Keratinocyte (primary cell): ENCODE measurements around the gene ANKS1A. TPM values are rescaled to one million over a fixed set of nuclear protein-coding genes. Genes with fewer than 3 reads are reported as not detected.

Source experiments
- DNase-seq: peaks from one replicate; pipeline ENCODE4 v3.0.0-alpha.2; 2011; ENCODE audit warnings: low read depth, missing footprints, low spot score
- FAIRE-seq: peaks from 2 replicates; lab custom pipeline; 2011; peaks lifted over from hg19 to GRCh38; lab: Jason Lieb, UNC
- H2AFZ ChIP-seq: 2 replicates; pipeline ENCODE4 v1.6.0; 2012; ENCODE audit warnings: low read length, control low read depth, inconsistent platforms; ENCODE audit not compliant: control insufficient read depth
- H3K27ac ChIP-seq: 2 replicates; pipeline ENCODE4 v1.5.1; 2011; ENCODE audit warnings: low read length; ENCODE audit not compliant: control insufficient read depth, insufficient read depth
- H3K27me3 ChIP-seq: 3 replicates; pipeline ENCODE4 v1.6.0; 2011; ENCODE audit warnings: low read length; ENCODE audit not compliant: control insufficient read depth, insufficient read depth; ENCODE audit errors: extremely low read depth
- H3K36me3 ChIP-seq, 2 experiments: 2 replicates in 1 of 2; 3 replicates in 1 of 2; pipeline ENCODE4 v1.5.1; 2011; ENCODE audit warnings: low read length in 2 of 2, mild to moderate bottlenecking in 1 of 2; ENCODE audit not compliant: control insufficient read depth in 2 of 2, insufficient read depth in 2 of 2; ENCODE audit errors: extremely low read depth in 1 of 2
- H3K4me1 ChIP-seq: 3 replicates; pipeline ENCODE4 v1.5.1; 2011; ENCODE audit warnings: low read length; ENCODE audit not compliant: control insufficient read depth, insufficient read depth; ENCODE audit errors: extremely low read depth
- H3K4me2 ChIP-seq: 3 replicates; pipeline ENCODE4 v1.6.0; 2011; ENCODE audit warnings: low read depth, low read length; ENCODE audit not compliant: control insufficient read depth, insufficient read depth; ENCODE audit errors: extremely low read depth
- H3K4me3 ChIP-seq, 3 experiments: fragments of 200-600 bp in 1 of 3; sonication (generic) in 1 of 3; 2 replicates in 2 of 3; 3 replicates in 1 of 3; pipeline ENCODE4 v1.5.1; 2011 to 2016; ENCODE audit warnings: low read length in 3 of 3, mild to moderate bottlenecking in 3 of 3, control low read depth in 2 of 3, inconsistent platforms in 1 of 3, low read depth in 1 of 3, mixed read lengths in 1 of 3, mixed run types in 1 of 3, moderate library complexity in 1 of 3; ENCODE audit not compliant: control insufficient read depth in 2 of 3, insufficient read depth in 2 of 3; ENCODE audit errors: extremely low read depth in 1 of 3
- H3K79me2 ChIP-seq: 2 replicates; pipeline ENCODE4 v1.6.0; 2012; ENCODE audit warnings: low read length; ENCODE audit not compliant: control insufficient read depth, insufficient read depth
- H3K9ac ChIP-seq: 3 replicates; pipeline ENCODE4 v1.6.0; 2011; ENCODE audit warnings: low read length; ENCODE audit not compliant: control insufficient read depth, insufficient read depth; ENCODE audit errors: extremely low read depth
- H3K9me1 ChIP-seq: 3 replicates; pipeline ENCODE4 v1.6.0; 2011; ENCODE audit warnings: low read length; ENCODE audit not compliant: control insufficient read depth, insufficient read depth; ENCODE audit errors: extremely low read depth
- H3K9me3 ChIP-seq: 2 replicates; pipeline ENCODE4 v1.5.1; 2012; ENCODE audit warnings: low read depth, low read length; ENCODE audit not compliant: control insufficient read depth
- H4K20me1 ChIP-seq: 3 replicates; pipeline ENCODE4 v1.6.0; 2011; ENCODE audit warnings: low read length; ENCODE audit not compliant: control insufficient read depth, insufficient read depth; ENCODE audit errors: extremely low read depth
- EZH2 ChIP-seq: IDR thresholded peaks from one replicate; pipeline ENCODE4 v1.6.1; 2012; ENCODE audit warnings: inconsistent platforms, mild to moderate bottlenecking, low read length, moderate library complexity
- dilution Hi-C: fragments of 300-500 bp; cut with MboI; formaldehyde crosslinking; loops from one replicate; pipeline ENCODE4 v1.7.0; 2020; ENCODE audit warnings: low sequenced_read_pairs; ENCODE audit not compliant: extremely low pct_ligation_motif_present
- polyA plus RNA-seq, 5 experiments: library from polyadenylated mRNA; depleted of rRNA in 3 of 5; stranded (reverse) in 3 of 5; stranded (forward) in 1 of 5; unstranded in 1 of 5; fragments of >200 nt; gene quantifications; 1 replicate in 1 of 5; 2 replicates in 3 of 5; 3 replicates in 1 of 5; pipeline versions ENCODE4 v1.2.1 to v1.2.3, GENCODE V29; 2011 to 2012; ENCODE audit warnings: missing spikeins in 2 of 5, low read depth in 1 of 5, low replicate concordance in 1 of 5
- TF ChIP-seq, protein P1 (sequence below), 3 experiments: IDR thresholded peaks in 1 of 3; conservative IDR thresholded peaks in 1 of 3; optimal IDR thresholded peaks in 1 of 3; 2 replicates in 2 of 3; 3 replicates in 1 of 3; pipeline versions ENCODE3 to v1.5.1; 2011; ENCODE audit warnings: low read length in 3 of 3, mild to moderate bottlenecking in 3 of 3, moderate library complexity in 2 of 3, control low read depth in 1 of 3, inconsistent platforms in 1 of 3; ENCODE audit not compliant: insufficient read depth in 2 of 3; ENCODE audit errors: extremely low read depth in 1 of 3

Gene ANKS1A
- polyA plus RNA-seq, 1 donor (not counting 4 experiments of a cell fraction or from before 2014, with no cell fraction given) = 8.6 TPM

DNA sequence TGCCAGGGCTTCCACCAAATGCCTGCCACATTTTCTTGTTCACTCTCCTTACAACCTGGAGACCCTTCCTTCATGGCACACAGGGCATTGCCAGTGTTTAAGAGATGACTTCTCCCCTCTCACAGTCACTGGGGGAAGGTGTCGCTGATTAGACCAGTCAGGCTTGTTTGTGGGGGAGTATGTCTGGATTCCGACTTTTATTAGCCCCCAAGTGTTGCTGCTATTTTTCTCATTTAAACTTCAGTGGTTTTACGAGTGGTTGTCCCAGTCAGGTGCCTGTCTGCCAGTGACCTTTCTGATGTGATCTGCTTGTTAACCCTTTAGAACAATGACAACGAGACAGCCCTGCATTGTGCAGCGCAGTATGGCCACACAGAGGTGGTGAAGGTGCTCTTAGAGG is 92.3 kb downstream of the ANKS1A start:
- FAIRE-seq (no peak), DNase-seq (no peak)
- dilution Hi-C loops = no loop called here
- H3K27me3 ChIP-seq = no peaks in the 10 kb centered on the region
- no peaks in the 10 kb centered on the region for H3K4me1 ChIP-seq
- no peaks in the 10 kb centered on the region for H3K79me2 ChIP-seq
- H3K36me3 ChIP-seq = peaks cover 4 to 29% of the 10 kb centered on the region in 2 experiments
- no peak overlapping the region for H3K4me2 ChIP-seq
- no peak overlapping the region for H3K4me3 ChIP-seq
- H3K27ac ChIP-seq = no peak overlapping the region
- TF ChIP-seq, protein P1, sequence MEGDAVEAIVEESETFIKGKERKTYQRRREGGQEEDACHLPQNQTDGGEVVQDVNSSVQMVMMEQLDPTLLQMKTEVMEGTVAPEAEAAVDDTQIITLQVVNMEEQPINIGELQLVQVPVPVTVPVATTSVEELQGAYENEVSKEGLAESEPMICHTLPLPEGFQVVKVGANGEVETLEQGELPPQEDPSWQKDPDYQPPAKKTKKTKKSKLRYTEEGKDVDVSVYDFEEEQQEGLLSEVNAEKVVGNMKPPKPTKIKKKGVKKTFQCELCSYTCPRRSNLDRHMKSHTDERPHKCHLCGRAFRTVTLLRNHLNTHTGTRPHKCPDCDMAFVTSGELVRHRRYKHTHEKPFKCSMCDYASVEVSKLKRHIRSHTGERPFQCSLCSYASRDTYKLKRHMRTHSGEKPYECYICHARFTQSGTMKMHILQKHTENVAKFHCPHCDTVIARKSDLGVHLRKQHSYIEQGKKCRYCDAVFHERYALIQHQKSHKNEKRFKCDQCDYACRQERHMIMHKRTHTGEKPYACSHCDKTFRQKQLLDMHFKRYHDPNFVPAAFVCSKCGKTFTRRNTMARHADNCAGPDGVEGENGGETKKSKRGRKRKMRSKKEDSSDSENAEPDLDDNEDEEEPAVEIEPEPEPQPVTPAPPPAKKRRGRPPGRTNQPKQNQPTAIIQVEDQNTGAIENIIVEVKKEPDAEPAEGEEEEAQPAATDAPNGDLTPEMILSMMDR (optimal IDR thresholded peaks at IDR 0.05 in 1 of 3, IDR thresholded peaks at IDR 0.05 in 1 of 3, conservative IDR thresholded peaks at IDR 0.05 in 1 of 3; ENCODE audit: extremely low read depth in 1 of 3, insufficient read depth in 2 of 3, low read length in 3 of 3) = no peak
- no peak for TF ChIP-seq EZH2
- H3K9ac ChIP-seq = no peak overlapping the region
- no peak overlapping the region for H2AFZ ChIP-seq
- no peaks in the 10 kb centered on the region for H3K9me3 ChIP-seq
- no peaks in the 10 kb centered on the region for H4K20me1 ChIP-seq
- no peaks in the 10 kb centered on the region for H3K9me1 ChIP-seq

DNA sequence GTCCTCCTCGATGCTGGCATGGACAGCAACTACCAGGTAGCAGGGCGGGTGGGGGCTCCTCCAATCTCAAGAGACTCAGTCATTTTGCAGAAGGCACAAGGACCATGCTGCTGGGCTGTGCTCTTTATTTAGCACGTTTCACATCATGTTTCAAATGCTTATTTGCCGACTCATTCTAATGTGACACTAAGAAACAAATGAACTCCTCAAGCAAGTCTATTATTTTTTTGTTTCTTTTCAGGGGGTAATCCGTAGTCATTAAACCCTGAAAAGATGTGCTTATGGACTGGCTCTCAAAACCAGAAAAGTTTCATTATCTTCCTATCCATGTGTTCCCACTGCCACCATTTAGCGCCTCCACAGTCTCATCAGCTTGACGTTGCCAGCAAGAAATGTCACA is 92.9 kb downstream of the ANKS1A start:
- no peaks in the 10 kb centered on the region for H3K27me3 ChIP-seq
- no peak overlapping the region for H3K4me2 ChIP-seq
- no peaks in the 10 kb centered on the region for H3K9me1 ChIP-seq
- DNase-seq = no peak
- FAIRE-seq = no peak
- H3K9ac ChIP-seq = no peak overlapping the region
- H4K20me1 ChIP-seq = no peaks in the 10 kb centered on the region
- no peak overlapping the region for H2AFZ ChIP-seq
- H3K36me3 ChIP-seq = peaks cover 4 to 29% of the 10 kb centered on the region in 2 experiments
- H3K4me1 ChIP-seq = no peaks in the 10 kb centered on the region
- no peaks in the 10 kb centered on the region for H3K9me3 ChIP-seq
- H3K27ac ChIP-seq = no peak overlapping the region
- H3K79me2 ChIP-seq = no peaks in the 10 kb centered on the region
- dilution Hi-C loops = no loop called here
- TF ChIP-seq EZH2 = no peak
- TF ChIP-seq, protein P1 (optimal IDR thresholded peaks at IDR 0.05 in 1 of 3, IDR thresholded peaks at IDR 0.05 in 1 of 3, conservative IDR thresholded peaks at IDR 0.05 in 1 of 3; ENCODE audit: extremely low read depth in 1 of 3, insufficient read depth in 2 of 3, low read length in 3 of 3) = no peak
- no peak overlapping the region for H3K4me3 ChIP-seq
